Endothelial cell of umbilical vein (primary cell): ENCODE data around the gene RAB37. TPM values are rescaled to one million over a fixed set of nuclear protein-coding genes. Genes with fewer than 3 reads are reported as not detected.

ENCODE experiments used
- BruUV-seq: library from RNA; stranded (reverse); fragments of 400-500 nt; replicated peaks from 2 replicates; lab custom pipeline; 2021; lab: Mats Ljungman, UMichigan
- CTCF ChIA-PET: fragments of 300-600, 350-600 bp; sonication (Branson Sonifier 250); formaldehyde crosslinking; loops from one replicate; lab custom pipeline; 2021; ENCODE audit warnings: antibody characterized with exemption, inconsistent platforms; lab: Charles Lee
- POLR2A ChIA-PET: fragments of 300-600, 350-600 bp; sonication (Branson Sonifier 250); formaldehyde crosslinking; loops from one replicate; lab custom pipeline; 2021; ENCODE audit warnings: antibody characterized with exemption, inconsistent platforms; lab: Charles Lee
- DNase-seq: peaks from one replicate; pipeline ENCODE4 v3.0.0-alpha.2; 2011; ENCODE audit warnings: low read depth, low spot score
- FAIRE-seq: peaks from 2 replicates; lab custom pipeline; 2011; peaks lifted over from hg19 to GRCh38; lab: Jason Lieb, UNC
- H2AFZ ChIP-seq: 2 replicates; pipeline ENCODE4 v1.6.0; 2012; ENCODE audit warnings: low read depth, low read length, control low read depth, inconsistent platforms
- H3K27ac ChIP-seq: 2 replicates; pipeline ENCODE4 v1.5.1; 2011; ENCODE audit warnings: low read depth, mild to moderate bottlenecking, control low read depth, low read length, moderate library complexity; ENCODE audit not compliant: insufficient read depth
- H3K27me3 ChIP-seq, 2 experiments: 2 replicates each; pipeline versions ENCODE4 v1.6.0 to v1.6.1; 2011; ENCODE audit warnings: low read length in 2 of 2, mixed read lengths in 1 of 2; ENCODE audit not compliant: control insufficient read depth in 2 of 2, insufficient read depth in 2 of 2
- H3K36me3 ChIP-seq, 2 experiments: 2 replicates in 1 of 2; 3 replicates in 1 of 2; pipeline ENCODE4 v1.5.1; 2011; ENCODE audit warnings: low read length in 2 of 2, mild to moderate bottlenecking in 1 of 2, moderate library complexity in 1 of 2; ENCODE audit not compliant: control insufficient read depth in 2 of 2, insufficient read depth in 2 of 2; ENCODE audit errors: extremely low read depth in 1 of 2
- H3K4me1 ChIP-seq: 3 replicates; pipeline ENCODE4 v1.5.1; 2011; ENCODE audit warnings: mild to moderate bottlenecking, low read length; ENCODE audit not compliant: control insufficient read depth, insufficient read depth; ENCODE audit errors: extremely low read depth
- H3K4me2 ChIP-seq: 2 replicates; pipeline ENCODE4 v1.6.1; 2011; ENCODE audit warnings: low read length, control low read depth, mixed read lengths; ENCODE audit not compliant: insufficient read depth
- H3K4me3 ChIP-seq, 3 experiments: fragments of 200-600 bp in 1 of 3; sonication (generic), shearing (Covaris generic) in 1 of 3; replicated peaks in 1 of 3; 2 replicates each; pipeline ENCODE4 v1.5.1; 2011 to 2016; ENCODE audit warnings: control low read depth in 3 of 3, low read length in 3 of 3, mild to moderate bottlenecking in 2 of 3, inconsistent platforms in 1 of 3, low read depth in 1 of 3, moderate library complexity in 1 of 3; ENCODE audit not compliant: insufficient read depth in 1 of 3
- H3K79me2 ChIP-seq: 2 replicates; pipeline ENCODE4 v1.6.0; 2012; ENCODE audit warnings: low read length, inconsistent platforms; ENCODE audit not compliant: control insufficient read depth, insufficient read depth
- H3K9ac ChIP-seq: replicated peaks from 2 replicates; pipeline ENCODE3; 2011; ENCODE audit warnings: low read length, control low read depth; ENCODE audit not compliant: insufficient read depth; ENCODE audit errors: extremely low read depth
- H3K9me1 ChIP-seq: replicated peaks from 3 replicates; pipeline ENCODE4 v1.6.0; 2011; ENCODE audit warnings: mild to moderate bottlenecking, low read length; ENCODE audit not compliant: control insufficient read depth, insufficient read depth; ENCODE audit errors: extremely low read depth
- H3K9me3 ChIP-seq: replicated peaks from 2 replicates; pipeline ENCODE4 v1.5.1; 2012; ENCODE audit warnings: low read length, inconsistent platforms; ENCODE audit not compliant: control insufficient read depth, insufficient read depth
- H4K20me1 ChIP-seq: replicated peaks from 2 replicates; pipeline ENCODE3; 2011; ENCODE audit warnings: mild to moderate bottlenecking, low read length; ENCODE audit not compliant: control insufficient read depth, insufficient read depth; ENCODE audit errors: extremely low read depth
- CTCF ChIP-seq, 2 donors: IDR thresholded peaks; 1 replicate in 1 of 2; 2 replicates in 1 of 2; pipeline ENCODE4 v1.5.1; 2011; ENCODE audit warnings: low read length in 2 of 2, mild to moderate bottlenecking in 2 of 2, moderate library complexity in 2 of 2, control low read depth in 1 of 2, inconsistent platforms in 1 of 2, low read depth in 1 of 2; ENCODE audit not compliant: insufficient read depth in 1 of 2; ENCODE audit errors: extremely low read depth in 1 of 2
- EZH2 ChIP-seq: IDR thresholded peaks from 2 replicates; pipeline ENCODE4 v1.6.1; 2012; ENCODE audit warnings: borderline replicate concordance, low read depth, mild to moderate bottlenecking, moderate library complexity, low read length, inconsistent platforms; ENCODE audit not compliant: severe bottlenecking
- FOS ChIP-seq: IDR thresholded peaks from 2 replicates; pipeline ENCODE4 v1.6.1; 2011; ENCODE audit warnings: mild to moderate bottlenecking, low read length, moderate library complexity, borderline replicate concordance; ENCODE audit not compliant: insufficient read depth
- GATA2 ChIP-seq: IDR thresholded peaks from 2 replicates; pipeline ENCODE4 v1.7.0; 2011; ENCODE audit warnings: low read depth, mild to moderate bottlenecking, moderate library complexity, mixed read lengths, low read length; ENCODE audit not compliant: insufficient read length, insufficient read depth
- JUN ChIP-seq: IDR thresholded peaks from 2 replicates; pipeline ENCODE4 v1.6.1; 2011; ENCODE audit warnings: borderline replicate concordance, low read depth; ENCODE audit not compliant: insufficient read length, insufficient read depth
- MAX ChIP-seq: IDR thresholded peaks from 2 replicates; pipeline ENCODE4 v1.6.1; 2011; ENCODE audit not compliant: insufficient read depth, insufficient read length
- MYC ChIP-seq: IDR thresholded peaks from one replicate; pipeline ENCODE4 v1.6.1; 2011; ENCODE audit warnings: mild to moderate bottlenecking, low read depth, low read length
- POLR2A ChIP-seq: IDR thresholded peaks from 2 replicates; pipeline ENCODE4 v1.6.1; 2012; ENCODE audit warnings: low read depth, mild to moderate bottlenecking, control low read depth, low read length
- POLR2AphosphoS5 ChIP-seq: IDR thresholded peaks from 2 replicates; pipeline ENCODE4 v1.6.1; 2012; ENCODE audit warnings: low read depth, mild to moderate bottlenecking, control low read depth, low read length, moderate library complexity; ENCODE audit not compliant: insufficient read depth
- dilution Hi-C: fragments of 300-500 bp; cut with MboI; formaldehyde crosslinking; loops from one replicate; pipeline ENCODE4 v1.15.0; 2019; ENCODE audit warnings: low sequenced_read_pairs; ENCODE audit not compliant: extremely low pct_ligation_motif_present
- intact Hi-C: fragments of 100-400 bp; cut with micrococcal nuclease; formaldehyde crosslinking; loops from one replicate; pipeline ENCODE4 v1.10.0; 2022
- polyA plus RNA-seq, 4 experiments: library from polyadenylated mRNA; depleted of rRNA in 3 of 4; stranded (reverse) in 3 of 4; unstranded in 1 of 4; fragments of >200 nt; gene quantifications; 2 replicates each; pipeline versions ENCODE4 v1.2.1 to v1.2.3, GENCODE V29; 2011 to 2012; ENCODE audit warnings: missing spikeins in 1 of 4
- total RNA-seq: library from RNA; stranded (reverse); gene quantifications from 2 replicates; pipeline ENCODE4 v1.2.3, GENCODE V29; 2021

The RAB37 gene
- total and polyA plus RNA-seq, 2 donors (not counting 3 experiments of a cell fraction or from before 2014, with no cell fraction given) = 0.11 TPM; not detected in 1

GRCh38 chr17:74745548-74746177 is 8.6 kb downstream of the RAB37 start:
- no peak for TF ChIP-seq POLR2AphosphoS5
- TF ChIP-seq POLR2A = no peak
- TF ChIP-seq CTCF (IDR thresholded peaks at IDR 0.05; ENCODE audit: extremely low read depth in 1 of 2, insufficient read depth in 1 of 2, low read depth in 1 of 2, low read length in 2 of 2) = no peak
- no peak for TF ChIP-seq MYC
- TF ChIP-seq FOS = no peak
- TF ChIP-seq JUN = no peak
- TF ChIP-seq GATA2 = no peak
- no peak for TF ChIP-seq MAX
- TF ChIP-seq EZH2 = no peak
- POLR2A ChIA-PET = interaction anchor here (1.4 kb wide), 1 partner anchor 30 kb away, joined by 4 read pairs; the partner anchor contains the start of gene NAT9
- Histone ChIP-seq H3K27ac (no peak overlapping the region), H3K9me1 (no peaks in the 10 kb centered on the region), H3K9ac (no peak overlapping the region), H3K79me2 (no peaks in the 10 kb centered on the region), H3K4me3 (no peak overlapping the region), H4K20me1 (no peaks in the 10 kb centered on the region), H3K9me3 (no peaks in the 10 kb centered on the region), H3K4me1 (peaks cover 12% of the 10 kb centered on the region), H3K36me3 (no peaks in the 10 kb centered on the region), H3K27me3 (no peaks in the 10 kb centered on the region), H3K4me2 (no peak overlapping the region), H2AFZ (no peak overlapping the region)
- dilution Hi-C loops = no loop called here
- intact Hi-C loops = loop anchor here (2.0 to 10.0 kb wide), 2 partner anchors 215 to 1431 kb away; partner anchors contain the start of gene CDC42EP4
- BruUV-seq = no TSS peak
- CTCF ChIA-PET = interaction anchor here (1.1 to 4.2 kb wide), 21 partner anchors 9 to 367 kb away, joined by 3 to 84 read pairs (median 8); partner anchors contain the start of genes FDXR and NAT9
- FAIRE-seq (no peak), DNase-seq (no peak)
